ELF-1 (cell line): ENCODE results near the gene VCL.

Experiments
- DNase-seq: peaks from one replicate; pipeline ENCODE4 v3.0.0-alpha.2; 2016; ENCODE audit warnings: low read depth, low spot score

Gene VCL

DNA sequence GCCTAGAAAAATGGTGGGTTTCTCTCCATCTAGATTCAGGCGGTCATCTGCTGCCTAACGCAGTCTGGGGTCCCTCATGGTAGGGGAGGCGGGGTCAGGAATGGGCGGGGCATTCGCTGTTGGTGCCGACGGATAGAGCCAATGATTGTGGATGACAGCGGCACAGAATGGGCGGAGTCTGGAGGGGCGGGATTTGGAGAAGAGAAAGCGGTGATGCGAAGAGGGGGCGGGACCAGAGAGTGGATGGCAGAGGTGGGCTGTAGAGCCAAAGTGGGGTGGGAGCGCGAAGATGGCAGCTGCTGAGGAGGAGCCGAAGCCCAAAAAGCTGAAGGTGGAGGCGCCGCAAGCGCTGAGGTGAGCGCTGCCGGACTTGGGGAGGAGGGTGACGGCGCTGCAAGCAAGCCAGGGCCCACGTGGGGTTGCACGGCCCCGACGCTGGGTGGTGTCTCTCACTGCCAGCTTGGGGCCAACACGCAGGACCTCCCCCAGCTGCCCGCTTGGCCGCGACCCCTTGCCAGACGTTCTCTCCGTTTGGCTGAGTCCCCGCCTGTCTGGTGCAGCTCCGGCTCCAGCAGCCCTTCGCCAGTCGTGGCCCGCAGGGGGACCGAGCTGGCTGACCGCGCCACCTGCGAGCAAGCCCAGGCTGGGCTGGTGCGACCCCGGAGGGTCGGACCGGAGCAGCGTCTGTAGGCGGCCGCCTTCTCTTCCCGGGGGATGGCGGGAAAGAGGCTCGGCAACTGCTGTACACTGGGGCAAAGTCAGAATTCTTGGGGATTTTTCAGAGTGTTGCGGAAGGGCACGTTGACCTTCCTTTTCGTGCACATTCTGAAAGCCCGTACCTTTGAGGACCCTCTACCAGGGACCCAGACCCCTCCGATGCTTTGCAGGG, 153.3 kb downstream of the VCL start, which contains the start of gene ADK:
Gene ADK (plus strand): TSS at position 232 of the 889 bp plus-strand sequence. CDS start 58 bp downstream, at position 290.
- peak; percentile 99 for DNase-seq

DNA sequence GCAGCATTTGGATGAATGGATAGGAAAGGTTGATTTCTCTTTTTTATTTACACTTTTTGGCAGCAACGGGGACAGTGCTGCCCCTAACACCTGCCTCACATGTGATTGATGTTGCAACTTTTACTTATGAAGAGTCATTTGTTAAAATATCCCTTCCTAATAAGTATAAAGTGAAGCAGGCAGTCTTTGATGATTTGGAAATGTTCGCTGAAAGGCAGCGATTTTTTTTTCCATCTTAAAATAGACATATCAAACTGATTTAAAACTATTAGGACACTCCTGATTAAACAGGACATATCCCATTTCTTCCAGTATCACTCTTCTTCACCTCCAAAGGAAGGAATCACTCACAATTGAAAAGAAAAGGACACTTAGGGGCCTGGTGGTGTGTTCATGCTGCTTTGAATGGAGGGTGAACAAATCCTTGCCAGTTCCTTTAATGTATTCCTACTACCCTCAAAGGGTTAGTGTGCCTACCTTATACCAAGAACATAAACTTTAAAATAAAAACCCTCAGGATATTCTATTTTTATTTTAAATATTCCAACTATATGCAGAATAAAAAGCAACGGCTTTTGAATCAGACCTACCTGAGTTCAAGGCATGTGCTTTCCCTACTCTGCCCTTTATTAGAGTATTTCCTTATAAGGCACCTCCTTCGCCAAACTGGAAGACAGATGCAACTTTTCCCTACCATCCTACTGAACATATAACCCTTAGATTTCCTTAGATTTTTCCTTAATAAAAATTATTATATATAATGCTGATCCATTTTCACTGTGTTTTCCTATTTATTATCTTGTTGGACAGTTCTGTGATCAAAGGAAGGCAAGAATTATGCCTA, 154.2 kb downstream of the VCL start:
- no peak for DNase-seq

DNA sequence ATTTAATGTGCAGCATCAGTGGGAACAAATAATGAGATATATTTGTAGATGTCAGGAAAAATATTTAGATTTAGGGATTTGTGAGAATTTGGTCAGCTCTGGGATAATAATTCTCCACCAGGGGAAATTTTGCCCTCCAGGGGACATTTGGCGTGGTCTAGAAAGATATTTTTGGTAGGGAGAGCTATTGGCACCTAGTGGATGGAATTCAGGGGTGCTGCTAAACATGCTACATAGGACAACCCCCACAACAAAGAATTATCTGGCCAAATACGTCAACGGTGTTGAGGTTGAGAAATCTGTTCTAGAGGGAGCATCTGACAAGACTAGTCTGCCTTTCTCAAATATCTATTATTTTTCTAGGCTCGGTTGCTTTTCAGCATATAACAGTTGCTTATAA, 155.2 kb downstream of the VCL start:
- DNase-seq = no peak

DNA sequence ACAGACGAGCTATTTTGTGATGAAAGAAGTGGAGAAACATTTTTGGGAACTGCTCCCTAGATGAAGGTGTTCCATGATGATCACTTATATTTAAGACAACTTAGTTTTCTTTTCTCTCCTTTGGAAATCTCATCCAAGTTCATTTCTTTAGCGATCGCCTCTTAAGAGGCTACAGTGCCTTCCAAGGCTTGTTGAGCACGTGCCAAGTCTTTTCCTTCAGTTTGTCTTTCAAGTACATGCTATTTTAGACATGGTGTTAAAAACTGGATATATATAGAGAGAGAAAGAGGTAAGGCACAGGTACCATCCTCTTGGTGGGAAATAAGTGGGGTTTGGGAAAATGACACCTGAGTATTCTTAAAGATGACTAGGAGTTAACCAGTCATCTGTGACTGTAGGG, 155.8 kb downstream of the VCL start:
- no peak for DNase-seq

DNA sequence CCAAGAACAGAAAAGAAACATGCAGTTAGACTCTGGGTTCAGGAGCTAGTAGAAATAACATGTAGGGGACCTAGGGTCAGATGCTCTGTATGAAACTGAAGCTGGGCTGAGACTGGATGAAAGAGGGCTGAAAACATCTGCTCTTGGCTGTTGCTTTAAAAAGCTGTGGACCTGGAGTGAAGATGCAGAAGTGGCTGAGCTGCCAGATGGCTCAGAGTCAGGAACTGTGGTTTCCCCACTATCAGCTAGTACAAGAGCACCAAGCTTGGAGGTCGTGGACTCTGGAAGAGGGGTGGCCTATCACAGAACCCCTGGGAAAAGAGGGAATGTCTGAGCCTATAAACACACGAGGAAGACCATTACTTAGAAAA, 159.0 kb downstream of the VCL start:
- DNase-seq = no peak

DNA sequence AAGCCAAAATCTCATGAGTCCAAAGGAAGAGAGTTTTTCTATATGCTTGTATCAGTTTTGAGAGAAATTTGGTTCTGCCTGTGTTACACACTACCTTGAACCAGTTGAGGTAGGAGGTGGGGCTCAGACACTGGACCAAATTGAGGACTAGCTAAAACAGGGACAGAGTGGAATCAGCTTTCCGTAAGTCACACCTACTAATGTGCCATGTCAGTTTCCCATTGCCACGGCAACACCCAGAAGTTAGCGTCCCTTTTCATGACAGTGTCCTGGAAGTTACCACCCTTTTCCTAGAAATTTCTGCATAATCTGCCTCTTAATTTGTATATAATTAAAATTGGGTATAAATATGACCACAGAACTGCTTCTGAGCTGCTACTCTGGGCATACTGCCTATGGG, 162.1 kb downstream of the VCL start:
- no peak for DNase-seq

DNA sequence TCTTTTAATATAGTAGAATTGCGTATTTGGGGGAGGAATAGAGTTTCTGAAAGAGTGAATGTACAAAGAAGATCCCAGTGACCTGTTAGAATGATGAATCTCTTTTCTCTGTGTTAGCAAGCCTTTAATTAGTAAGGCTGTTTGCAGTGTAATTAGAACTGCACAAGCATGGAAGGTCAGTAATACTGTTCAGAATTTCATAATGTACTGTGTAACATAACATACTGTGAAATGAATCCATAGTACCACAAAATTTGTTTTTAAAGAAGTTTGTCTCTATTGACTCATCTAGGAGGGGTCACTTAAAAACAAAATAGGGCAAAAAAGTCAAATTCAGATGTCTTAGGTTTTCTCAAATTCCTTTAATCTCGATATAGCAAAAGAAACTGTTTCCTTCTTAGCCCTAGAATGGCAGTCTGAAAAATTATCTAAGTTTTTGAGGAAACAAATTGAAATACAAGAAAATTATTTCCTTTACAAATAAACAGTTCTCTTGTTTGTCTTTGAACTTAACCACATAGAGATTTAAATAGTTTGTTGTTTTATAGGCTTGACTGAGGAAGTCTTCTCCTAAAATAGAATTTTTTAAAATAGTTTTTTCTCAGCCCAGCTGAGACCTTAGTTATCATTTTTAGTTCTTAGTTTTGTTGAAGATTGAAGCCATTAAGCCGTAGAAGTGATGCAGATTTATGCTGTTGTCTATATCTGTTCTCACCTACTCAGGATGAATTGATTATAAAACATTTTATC, 165.6 kb downstream of the VCL start:
- DNase-seq = no peak

DNA sequence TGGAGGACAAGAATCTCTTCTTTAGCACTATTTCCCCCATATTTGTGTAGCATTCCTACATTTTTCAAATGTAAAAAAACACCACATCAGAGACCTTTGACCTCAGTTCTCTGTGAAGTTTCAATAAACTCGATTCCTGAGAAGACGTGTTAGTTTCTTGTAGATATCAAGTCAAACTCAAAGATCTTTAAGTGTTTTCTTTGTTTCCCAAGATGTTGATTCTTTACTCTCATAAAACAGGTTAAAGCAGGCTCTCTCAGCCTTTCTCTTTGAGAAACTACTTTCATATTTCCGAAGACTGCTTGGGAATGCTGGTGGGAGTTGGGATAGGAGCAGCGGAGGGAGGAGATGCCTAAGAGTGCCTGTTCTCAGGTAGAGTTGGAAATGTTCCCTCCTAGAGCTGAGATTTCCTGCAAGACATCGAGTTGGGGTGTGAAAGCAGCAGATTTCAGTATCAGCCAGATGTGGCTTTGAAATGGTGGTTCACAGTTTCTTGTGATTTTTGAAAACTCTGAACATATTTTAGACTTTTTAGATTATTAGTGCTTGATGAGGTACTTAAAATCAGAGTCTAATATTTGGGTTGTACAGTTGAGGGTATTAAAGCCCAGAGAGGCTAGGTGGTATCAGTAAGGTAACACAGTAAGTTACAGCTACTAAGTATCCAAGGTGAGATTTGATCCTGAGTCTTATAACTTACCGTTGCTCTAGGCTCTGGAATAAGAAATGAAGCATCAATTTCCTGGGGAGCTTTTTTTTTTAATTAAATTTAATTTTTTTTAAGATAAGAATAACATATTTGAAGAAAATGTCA, 167.0 kb downstream of the VCL start:
- no peak for DNase-seq

DNA sequence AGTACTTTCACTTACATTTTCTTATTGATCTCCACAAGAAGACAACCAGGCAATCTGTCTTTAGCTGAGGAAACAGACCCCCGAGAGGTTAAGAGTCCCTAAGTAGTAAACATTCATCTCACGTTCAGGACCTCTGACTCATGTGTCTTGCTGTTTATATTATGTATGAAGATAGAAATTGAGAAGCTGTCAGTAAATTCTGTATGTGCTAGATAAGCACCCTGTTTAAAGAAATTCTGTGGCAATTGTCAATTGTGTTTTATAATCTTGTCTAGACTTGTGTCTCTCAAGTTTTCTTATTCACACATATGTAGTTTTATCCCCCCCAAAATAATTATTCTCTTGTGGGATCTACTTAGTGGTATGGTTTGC, 167.6 kb downstream of the VCL start:
- no peak for DNase-seq

DNA sequence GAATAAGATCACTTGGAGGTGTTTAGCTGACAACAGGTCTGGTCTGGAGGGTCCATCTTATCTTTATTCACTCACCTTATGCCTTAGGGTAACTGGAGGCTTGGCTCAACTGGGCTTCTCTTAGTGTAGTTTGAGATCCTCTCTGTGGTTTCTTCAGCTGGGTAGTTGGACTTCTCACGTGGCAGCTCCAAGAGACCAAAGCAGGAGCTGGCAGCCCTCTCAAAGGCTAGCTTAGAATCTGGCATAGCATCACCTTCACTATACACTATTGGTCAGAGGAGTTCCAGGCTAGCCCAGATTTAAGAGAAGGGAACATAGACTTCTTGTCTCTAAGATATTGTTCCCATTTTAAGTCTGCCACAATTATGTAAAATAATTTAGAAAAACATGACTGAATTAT, 169.5 kb downstream of the VCL start:
- no peak for DNase-seq
